Panc1 (cell line): ENCODE measurements around the gene STOML2. TPM values are rescaled to one million over a fixed set of nuclear protein-coding genes. Genes with fewer than 3 reads are reported as not detected.

Experiments used
- ATAC-seq: fragments of 200-7000 bp; cut with Tn5 transposase; 2 replicates; pipeline ENCODE4 v1.9.1; 2020; ENCODE audit warnings: mild to moderate bottlenecking, moderate library complexity
- BruUV-seq: library from RNA; stranded (reverse); fragments of 400-500 nt; replicated peaks from 2 replicates; lab custom pipeline; 2021; lab: Mats Ljungman, UMichigan
- CTCF ChIA-PET: fragments of 300-600 bp; sonication (Branson Sonifier 250); formaldehyde crosslinking; loops from one replicate; lab custom pipeline; 2022; ENCODE audit warnings: antibody characterized with exemption; lab: Charles Lee
- POLR2A ChIA-PET: fragments of 300-600 bp; sonication (Branson Sonifier 250); formaldehyde crosslinking; loops from one replicate; lab custom pipeline; 2022; ENCODE audit warnings: antibody characterized with exemption; lab: Charles Lee
- DNase-seq: peaks from one replicate; pipeline ENCODE4 v3.0.0-alpha.2; 2010; ENCODE audit warnings: low read depth, low spot score
- H3K27ac ChIP-seq: 2 replicates; pipeline ENCODE4 v1.5.1; 2011; ENCODE audit warnings: mild to moderate bottlenecking, low read length, inconsistent platforms
- H3K27me3 ChIP-seq: fragments of 200-500 bp; sonication (Bioruptor generic); 2 replicates; pipeline ENCODE4 v1.6.0; 2014; ENCODE audit warnings: low read length, inconsistent platforms; ENCODE audit not compliant: control insufficient read depth, insufficient read depth
- H3K36me3 ChIP-seq: fragments of 200-500 bp; sonication (Bioruptor generic); 2 replicates; pipeline ENCODE4 v1.5.1; 2014; ENCODE audit warnings: inconsistent platforms, mild to moderate bottlenecking, low read length, moderate library complexity; ENCODE audit not compliant: control insufficient read depth, insufficient read depth
- H3K4me1 ChIP-seq: 2 replicates; pipeline ENCODE4 v1.5.1; 2011; ENCODE audit warnings: inconsistent platforms, mild to moderate bottlenecking, low read length, moderate library complexity; ENCODE audit not compliant: control insufficient read depth, insufficient read depth
- H3K4me3 ChIP-seq, 2 experiments: 2 replicates each; pipeline ENCODE4 v1.5.1; 2011 to 2012; ENCODE audit warnings: low read depth in 2 of 2, low read length in 2 of 2, mild to moderate bottlenecking in 2 of 2, inconsistent platforms in 1 of 2, moderate library complexity in 1 of 2
- H3K9me3 ChIP-seq: fragments of 200-500 bp; sonication (Bioruptor generic); 2 replicates; pipeline ENCODE4 v1.5.1; 2014; ENCODE audit warnings: low read depth, mild to moderate bottlenecking, inconsistent platforms, low read length, moderate library complexity; ENCODE audit not compliant: control insufficient read depth, insufficient read depth
- CTCF ChIP-seq: fragments of 450-650 bp; IDR thresholded peaks from 2 replicates; pipeline ENCODE4 v1.5.1; 2017; ENCODE audit warnings: mild to moderate bottlenecking
- REST ChIP-seq, 2 experiments: IDR thresholded peaks; 2 replicates each; pipeline ENCODE4 v1.6.1; 2011 to 2012; ENCODE audit warnings: low read depth in 2 of 2, control low read depth in 1 of 2, low read length in 1 of 2, mild to moderate bottlenecking in 1 of 2, moderate library complexity in 1 of 2; ENCODE audit not compliant: insufficient read depth in 1 of 2
- SIN3A ChIP-seq: IDR thresholded peaks from 2 replicates; pipeline ENCODE4 v1.6.1; 2012; ENCODE audit warnings: low read depth, mild to moderate bottlenecking, low read length, moderate library complexity, borderline replicate concordance; ENCODE audit not compliant: insufficient read depth
- in situ Hi-C: cut with HindIII; loops from 2 replicates; pipeline ENCODE4 v1.10.0; 2016; ENCODE audit warnings: low sequenced_read_pairs, low pct_unique_long_range_greater_than_20kb
- intact Hi-C: fragments of 100-400 bp; cut with micrococcal nuclease; formaldehyde crosslinking; loops from one replicate; pipeline ENCODE4 v1.10.0; 2022; ENCODE audit not compliant: unreplicated experiment
- total RNA-seq: library from RNA; stranded (reverse); gene quantifications from one replicate; pipeline ENCODE4 v1.2.1, GENCODE V29; 2021; ENCODE audit not compliant: unreplicated experiment

The STOML2 gene
- total RNA-seq, 1 experiment from 2014 or later = 264 TPM

GRCh38 chr9:35112257-35113020 lies 9.5 kb upstream of the STOML2 start:
- TF ChIP-seq CTCF = no peak
- in situ Hi-C loops = no loop called here
- CTCF ChIA-PET = no interaction called here
- Histone ChIP-seq H3K27me3 (no peaks in the 10 kb centered on the region), H3K4me3 (peak overlapping the region; percentile 60 to 82), H3K4me1 (peaks cover 39% of the 10 kb centered on the region), H3K9me3 (no peaks in the 10 kb centered on the region), H3K36me3 (no peaks in the 10 kb centered on the region), H3K27ac (peak overlapping the region; percentile 97)
- ATAC-seq = no peak
- intact Hi-C loops = no loop called here
- BruUV-seq = no TSS peak
- POLR2A ChIA-PET = interaction anchor here (0.6 kb wide), 1 partner anchor 1088 kb away, joined by 3 read pairs; no protein-coding TSS in a partner anchor
- DNase-seq = no peak

DNA sequence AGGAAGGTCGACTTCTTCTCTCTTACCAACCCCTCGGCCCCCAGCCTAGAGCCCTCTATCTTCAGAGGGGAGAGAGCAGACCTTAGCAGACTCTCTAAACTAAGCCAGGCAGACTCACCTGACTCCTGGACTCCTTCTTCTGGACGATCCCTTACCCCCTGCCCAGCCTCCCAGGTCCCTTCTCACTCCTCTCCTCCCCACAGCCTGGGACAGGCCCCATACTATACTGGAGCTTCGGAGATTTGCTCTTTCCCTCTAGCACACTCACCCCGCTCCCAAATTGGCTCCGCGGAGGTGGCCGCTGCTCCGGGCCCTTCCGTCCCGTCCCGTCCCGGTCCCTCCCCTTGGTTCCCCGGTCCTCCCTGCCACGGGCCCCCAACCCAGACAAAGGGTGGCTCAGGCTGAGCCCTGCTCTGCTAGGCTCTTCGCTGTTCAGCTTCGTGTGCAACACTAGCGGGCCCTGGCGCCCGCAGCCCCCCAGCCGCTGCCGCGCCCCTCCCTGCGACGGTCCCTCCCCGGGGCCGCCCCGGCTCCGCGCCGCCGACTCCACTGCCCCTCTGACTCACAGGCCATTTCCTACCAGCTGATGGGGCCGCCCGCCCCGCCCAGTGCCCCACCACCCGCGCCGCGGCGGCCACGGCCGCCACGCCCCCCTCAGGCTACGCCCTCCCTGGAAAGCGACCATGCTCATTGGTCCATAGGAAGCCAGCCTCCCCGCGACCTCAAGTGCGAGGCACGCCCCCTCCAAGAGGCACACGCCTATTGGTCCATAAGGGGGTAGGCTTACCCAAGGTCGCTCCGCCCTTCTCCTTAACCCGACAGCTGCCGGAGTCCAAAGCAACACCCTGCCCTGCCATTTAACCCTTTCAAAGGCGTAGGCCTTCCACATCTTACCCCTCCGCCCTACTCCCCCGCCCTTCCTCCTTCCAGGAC lies 8.3 kb upstream of the STOML2 start:
- ATAC-seq = peak; percentile 86
- CTCF ChIA-PET = interaction anchor here (0.6 to 1.0 kb wide), 2 partner anchors 26 to 212 kb away, joined by 4 to 8 read pairs; no protein-coding TSS in a partner anchor
- Histone ChIP-seq H3K4me3 (peak overlapping the region; percentile 82 to 95), H3K27ac (peak overlapping the region; percentile 97), H3K4me1 (peaks cover 39% of the 10 kb centered on the region), H3K36me3 (no peaks in the 10 kb centered on the region), H3K9me3 (no peaks in the 10 kb centered on the region), H3K27me3 (no peaks in the 10 kb centered on the region)
- DNase-seq = peak; percentile 92
- intact Hi-C loops = no loop called here
- in situ Hi-C loops = no loop called here
- BruUV-seq = no TSS peak
- POLR2A ChIA-PET = interaction anchor here (0.6 kb wide), 2 partner anchors 11 to 1089 kb away, joined by 3 to 4 read pairs; no protein-coding TSS in a partner anchor
- TF ChIP-seq REST (IDR thresholded peaks at IDR 0.05; ENCODE audit: insufficient read depth in 1 of 2, low read depth in 2 of 2, low read length in 1 of 2) = no peak
- TF ChIP-seq SIN3A = peak; percentile 46; the same call in 1 of the 2 replicates
